ENCODE measurements around the gene INAVA. TPM values are rescaled to one million over a fixed set of nuclear protein-coding genes. Genes with fewer than 3 reads are reported as not detected.
"Not testable (repeated sequence)": the region's sequence is repeated elsewhere in the genome, so short reads cannot be mapped to it uniquely, and the experiment has no call there.

INAVA gene
- total and polyA plus RNA-seq, 2 of the 13 experiments (the other 11 are each of a cell fraction or from before 2014, with no cell fraction given), result 6.0 to 13.5 TPM

DNA sequence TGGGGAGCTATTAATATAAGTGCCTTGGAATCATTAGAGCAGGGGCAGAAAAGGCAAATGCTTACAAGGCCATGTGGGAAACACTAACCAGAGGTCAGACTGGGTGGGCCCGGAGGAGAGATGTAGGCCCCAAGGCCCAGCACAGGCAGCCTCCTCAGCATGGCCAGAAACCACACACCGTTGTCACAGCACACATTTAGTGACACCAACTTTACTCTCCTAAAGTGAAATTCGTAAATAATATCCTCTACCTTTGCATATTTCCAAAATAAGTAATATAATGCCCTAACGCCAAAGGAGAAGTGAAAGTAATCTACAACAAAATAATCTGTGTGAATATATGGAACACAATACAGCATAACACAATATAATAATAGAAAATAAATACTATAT lies 66.2 kb downstream of the INAVA start:
- CTCF ChIA-PET (ENCODE audit: low intra/inter-chr PET ratio, low total read pairs), result no interaction called here

DNA sequence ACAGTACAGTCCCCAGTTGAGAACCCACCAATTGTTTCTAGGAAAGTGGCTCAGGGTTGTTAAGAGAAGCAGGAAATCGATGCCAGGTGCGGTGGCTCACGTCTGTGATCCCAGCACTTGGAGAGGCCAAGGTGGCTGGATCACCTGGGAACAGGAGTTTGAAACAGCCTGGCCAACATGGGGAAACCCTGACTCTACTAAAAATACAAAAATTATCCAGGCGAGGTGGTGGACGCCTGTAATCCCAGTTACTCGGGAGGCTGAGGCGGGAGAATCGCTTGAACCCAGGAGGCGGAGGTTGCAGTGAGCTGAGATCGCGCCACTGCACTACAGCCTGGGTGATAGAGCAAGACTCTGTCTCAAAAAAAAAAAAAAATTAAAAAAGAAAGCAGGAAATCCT lies 67.5 kb downstream of the INAVA start:
- H2AFZ ChIP-seq (ENCODE audit: low read length); H3K27ac ChIP-seq (ENCODE audit: extremely low read length, insufficient read depth, low read length); H3K4me1 ChIP-seq (ENCODE audit: insufficient read depth, low read length); intact Hi-C loops (cut with micrococcal nuclease; ENCODE audit: unreplicated experiment); BruUV-seq (replicated peaks); H3K4me3 ChIP-seq (replicated peaks in 1 of 3; ENCODE audit: insufficient read depth in 1 of 3, low read depth in 2 of 3, low read length in 3 of 3); ATAC-seq; H3K4me2 ChIP-seq (ENCODE audit: low read depth, low read length); H4K20me1 ChIP-seq (ENCODE audit: insufficient read depth, low read length); H3K9ac ChIP-seq (ENCODE audit: insufficient read depth, low read depth, low read length); POLR2A ChIA-PET; CTCF ChIA-PET (ENCODE audit: low intra/inter-chr PET ratio, low total read pairs); DNase-seq (ENCODE audit: low spot score); H3K36me3 ChIP-seq (replicated peaks in 1 of 2; ENCODE audit: control insufficient read depth in 1 of 2, insufficient read depth in 2 of 2, low read length in 2 of 2); in situ Hi-C loops (cut with HindIII; ENCODE audit: extremely low pct_ligation_motif_present, low pct_unique_long_range_greater_than_20kb); FAIRE-seq; H3K9me3 ChIP-seq (ENCODE audit: low read length); H3K79me2 ChIP-seq (ENCODE audit: insufficient read depth, low read length): not testable (repeated sequence)
- peaks cover 3 to 16% of the 10 kb centered on the region in 2 experiments for H3K27me3 ChIP-seq (ENCODE audit: control insufficient read depth in 1 of 2, insufficient read depth in 2 of 2, low read length in 2 of 2)
- 48% methylated on average over 11 of the region's 11 CpGs for WGBS (ENCODE audit: low lambda C conversion rate)

More for the DNA sequence above, 66.2 kb downstream of the INAVA start:
- no peak overlapping the region for H2AFZ ChIP-seq (ENCODE audit: low read length)
- H3K27me3 ChIP-seq (ENCODE audit: control insufficient read depth in 1 of 2, insufficient read depth in 2 of 2, low read length in 2 of 2), result peaks cover 3 to 14% of the 10 kb centered on the region in 2 experiments
- no peaks in the 10 kb centered on the region for H3K79me2 ChIP-seq (ENCODE audit: insufficient read depth, low read length)
- no peak overlapping the region for H3K27ac ChIP-seq (ENCODE audit: extremely low read length, insufficient read depth, low read length)
- in situ Hi-C loops (cut with HindIII; ENCODE audit: extremely low pct_ligation_motif_present, low pct_unique_long_range_greater_than_20kb), result no loop called here
- FAIRE-seq, result no peak
- TF ChIP-seq, protein P1, sequence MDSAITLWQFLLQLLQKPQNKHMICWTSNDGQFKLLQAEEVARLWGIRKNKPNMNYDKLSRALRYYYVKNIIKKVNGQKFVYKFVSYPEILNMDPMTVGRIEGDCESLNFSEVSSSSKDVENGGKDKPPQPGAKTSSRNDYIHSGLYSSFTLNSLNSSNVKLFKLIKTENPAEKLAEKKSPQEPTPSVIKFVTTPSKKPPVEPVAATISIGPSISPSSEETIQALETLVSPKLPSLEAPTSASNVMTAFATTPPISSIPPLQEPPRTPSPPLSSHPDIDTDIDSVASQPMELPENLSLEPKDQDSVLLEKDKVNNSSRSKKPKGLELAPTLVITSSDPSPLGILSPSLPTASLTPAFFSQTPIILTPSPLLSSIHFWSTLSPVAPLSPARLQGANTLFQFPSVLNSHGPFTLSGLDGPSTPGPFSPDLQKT (CRISPR knock-in tag; IDR thresholded peaks at IDR 0.05; ENCODE audit: borderline replicate concordance), result no peak
- TF ChIP-seq STAT5B (CRISPR knock-in tag; IDR thresholded peaks at IDR 0.05) (no peak), RAD21 (CRISPR knock-in tag; IDR thresholded peaks at IDR 0.05) (no peak), ZNF33A (CRISPR knock-in tag; IDR thresholded peaks at IDR 0.05; ENCODE audit: borderline replicate concordance) (no peak), ZNF766 (CRISPR knock-in tag; IDR thresholded peaks at IDR 0.05; ENCODE audit: borderline replicate concordance) (no peak), ZNF619 (CRISPR knock-in tag; IDR thresholded peaks at IDR 0.05) (no peak)
- TF ChIP-seq, protein P2, sequence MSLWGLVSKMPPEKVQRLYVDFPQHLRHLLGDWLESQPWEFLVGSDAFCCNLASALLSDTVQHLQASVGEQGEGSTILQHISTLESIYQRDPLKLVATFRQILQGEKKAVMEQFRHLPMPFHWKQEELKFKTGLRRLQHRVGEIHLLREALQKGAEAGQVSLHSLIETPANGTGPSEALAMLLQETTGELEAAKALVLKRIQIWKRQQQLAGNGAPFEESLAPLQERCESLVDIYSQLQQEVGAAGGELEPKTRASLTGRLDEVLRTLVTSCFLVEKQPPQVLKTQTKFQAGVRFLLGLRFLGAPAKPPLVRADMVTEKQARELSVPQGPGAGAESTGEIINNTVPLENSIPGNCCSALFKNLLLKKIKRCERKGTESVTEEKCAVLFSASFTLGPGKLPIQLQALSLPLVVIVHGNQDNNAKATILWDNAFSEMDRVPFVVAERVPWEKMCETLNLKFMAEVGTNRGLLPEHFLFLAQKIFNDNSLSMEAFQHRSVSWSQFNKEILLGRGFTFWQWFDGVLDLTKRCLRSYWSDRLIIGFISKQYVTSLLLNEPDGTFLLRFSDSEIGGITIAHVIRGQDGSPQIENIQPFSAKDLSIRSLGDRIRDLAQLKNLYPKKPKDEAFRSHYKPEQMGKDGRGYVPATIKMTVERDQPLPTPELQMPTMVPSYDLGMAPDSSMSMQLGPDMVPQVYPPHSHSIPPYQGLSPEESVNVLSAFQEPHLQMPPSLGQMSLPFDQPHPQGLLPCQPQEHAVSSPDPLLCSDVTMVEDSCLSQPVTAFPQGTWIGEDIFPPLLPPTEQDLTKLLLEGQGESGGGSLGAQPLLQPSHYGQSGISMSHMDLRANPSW (CRISPR knock-in tag; IDR thresholded peaks at IDR 0.05; ENCODE audit: borderline replicate concordance), result no peak
- POLR2A ChIA-PET, result no interaction called here
- WGBS (ENCODE audit: low lambda C conversion rate), result 19% methylated on average over 3 of the region's 4 CpGs
- intact Hi-C loops (cut with micrococcal nuclease; ENCODE audit: unreplicated experiment), result no loop called here
- no peaks in the 10 kb centered on the region for H3K4me1 ChIP-seq (ENCODE audit: insufficient read depth, low read length)
- H3K4me2 ChIP-seq (ENCODE audit: low read depth, low read length), result no peak overlapping the region
- H3K36me3 ChIP-seq (replicated peaks in 1 of 2; ENCODE audit: control insufficient read depth in 1 of 2, insufficient read depth in 2 of 2, low read length in 2 of 2), result no peaks in the 10 kb centered on the region
- BruUV-seq (replicated peaks), result no TSS peak
- no peak overlapping the region for H3K9ac ChIP-seq (ENCODE audit: insufficient read depth, low read depth, low read length)
- no peak overlapping the region for H3K4me3 ChIP-seq (replicated peaks in 1 of 3; ENCODE audit: insufficient read depth in 1 of 3, low read depth in 2 of 3, low read length in 3 of 3)
- no peaks in the 10 kb centered on the region for H3K9me3 ChIP-seq (ENCODE audit: low read length)
- no peak for ATAC-seq
- DNase-seq (ENCODE audit: low spot score), result no peak
- H4K20me1 ChIP-seq (ENCODE audit: insufficient read depth, low read length), result no peaks in the 10 kb centered on the region
